Measurements from ENCODE around the gene KRT6B.

KRT6B gene

DNA sequence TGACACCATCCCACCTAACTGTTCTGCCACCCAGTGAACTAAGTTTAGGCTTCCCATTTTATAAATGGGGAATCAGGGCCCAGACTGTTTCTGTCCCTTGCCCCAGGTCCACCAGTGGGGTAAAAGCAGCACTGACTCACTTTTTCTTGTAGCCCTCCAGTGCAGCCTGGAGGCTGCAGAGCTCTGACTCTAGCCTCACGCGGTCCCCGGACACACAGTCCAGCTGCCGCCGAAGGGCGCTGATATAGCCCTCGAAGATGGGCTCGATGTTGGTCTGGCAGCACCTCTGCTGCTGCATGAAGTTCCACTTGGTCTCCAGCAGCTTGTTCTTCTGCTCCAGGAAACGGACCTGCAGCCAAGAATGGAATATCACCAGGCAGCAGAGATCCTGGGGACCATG lies 48.4 kb downstream of the KRT6B start:
- Histone ChIP-seq H3K27me3 (ENCODE audit: control insufficient read depth, insufficient read depth, low read length) (no peaks in the 10 kb centered on the region), H3K9ac (ENCODE audit: low read length) (no peak overlapping the region), H3K9me3 (ENCODE audit: control insufficient read depth, low read depth, low read length) (no peaks in the 10 kb centered on the region)

GRCh38 chr12:52402873-52403540 lies 48.9 kb downstream of the KRT6B start:
- Histone ChIP-seq H3K27me3 (ENCODE audit: control insufficient read depth, insufficient read depth, low read length) (no peaks in the 10 kb centered on the region), H3K36me3 (ENCODE audit: control insufficient read depth, low read depth, low read length) (no peaks in the 10 kb centered on the region), H3K9ac (ENCODE audit: low read length) (no peak overlapping the region), H3K9me3 (ENCODE audit: control insufficient read depth, low read depth, low read length) (no peaks in the 10 kb centered on the region), H3K27ac (ENCODE audit: low read length) (no peak overlapping the region), H3K4me3 (ENCODE audit: low read length) (no peak overlapping the region), H3K4me1 (ENCODE audit: control insufficient read depth, low read depth, low read length) (no peaks in the 10 kb centered on the region)

More for the DNA sequence above, 48.4 kb downstream of the KRT6B start:
- Histone ChIP-seq H3K4me1 (ENCODE audit: control insufficient read depth, low read depth, low read length) (no peaks in the 10 kb centered on the region), H3K27ac (ENCODE audit: low read length) (no peak overlapping the region), H3K4me3 (ENCODE audit: low read length) (no peak overlapping the region), H3K36me3 (ENCODE audit: control insufficient read depth, low read depth, low read length) (no peaks in the 10 kb centered on the region)

DNA sequence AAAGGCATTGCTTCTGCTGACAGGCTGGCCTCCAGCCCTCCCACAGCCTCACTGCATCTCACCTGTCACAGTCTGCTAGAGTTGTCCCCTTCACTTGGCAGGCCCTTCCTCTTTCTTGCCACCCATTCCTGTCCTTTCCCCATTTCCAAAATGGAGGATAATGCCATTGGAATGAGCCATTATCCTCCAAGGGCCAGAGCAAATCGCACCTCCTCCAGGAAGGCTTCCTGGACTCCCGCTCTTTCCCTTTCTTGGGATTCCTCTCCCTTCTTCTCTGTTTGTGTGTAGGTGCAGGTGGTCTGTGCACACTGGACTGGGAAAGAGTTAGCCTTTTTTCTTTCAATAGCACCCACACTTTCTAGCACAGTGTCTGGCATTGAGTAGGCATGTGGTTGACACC lies 49.6 kb downstream of the KRT6B start:
- Histone ChIP-seq H3K27me3 (ENCODE audit: control insufficient read depth, insufficient read depth, low read length) (no peaks in the 10 kb centered on the region), H3K4me1 (ENCODE audit: control insufficient read depth, low read depth, low read length) (no peaks in the 10 kb centered on the region), H3K36me3 (ENCODE audit: control insufficient read depth, low read depth, low read length) (no peaks in the 10 kb centered on the region), H3K9me3 (ENCODE audit: control insufficient read depth, low read depth, low read length) (no peaks in the 10 kb centered on the region), H3K9ac (ENCODE audit: low read length) (no peak overlapping the region), H3K27ac (ENCODE audit: low read length) (no peak overlapping the region), H3K4me3 (ENCODE audit: low read length) (no peak overlapping the region)

- Histone ChIP-seq H3K4me1 (ENCODE audit: control insufficient read depth, low read depth, low read length) (no peaks in the 10 kb centered on the region), H3K27ac (ENCODE audit: low read length) (no peak overlapping the region), H3K9ac (ENCODE audit: low read length) (no peak overlapping the region), H3K36me3 (ENCODE audit: control insufficient read depth, low read depth, low read length) (no peaks in the 10 kb centered on the region), H3K9me3 (ENCODE audit: control insufficient read depth, low read depth, low read length) (no peaks in the 10 kb centered on the region), H3K4me3 (ENCODE audit: low read length) (no peak overlapping the region), H3K27me3 (ENCODE audit: control insufficient read depth, insufficient read depth, low read length) (no peaks in the 10 kb centered on the region)
Measured at GRCh38 chr12:52401926-52402325, 50.0 kb downstream of the KRT6B start.

DNA sequence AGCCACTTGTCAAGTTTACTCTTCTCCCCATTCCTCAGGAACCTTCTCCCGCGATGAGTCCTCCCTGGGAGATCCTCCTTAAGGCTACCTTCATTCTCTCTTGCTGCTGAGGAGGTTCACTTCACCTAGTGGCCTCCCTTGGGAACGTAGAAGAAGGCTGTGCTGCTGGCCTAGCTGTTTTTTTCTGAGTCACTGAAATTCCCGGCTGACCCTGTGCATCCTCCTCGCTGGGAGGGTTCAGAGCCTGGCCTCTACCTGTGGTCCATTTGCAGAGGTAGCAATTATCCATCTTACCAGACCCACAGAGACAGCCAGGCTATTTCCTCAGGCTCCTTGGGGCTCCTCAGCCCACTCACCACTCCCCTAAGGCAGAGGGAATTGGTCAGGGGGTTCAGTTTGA lies 50.4 kb downstream of the KRT6B start:
- Histone ChIP-seq H3K27ac (ENCODE audit: low read length) (no peak overlapping the region), H3K4me3 (ENCODE audit: low read length) (no peak overlapping the region), H3K27me3 (ENCODE audit: control insufficient read depth, insufficient read depth, low read length) (no peaks in the 10 kb centered on the region), H3K4me1 (ENCODE audit: control insufficient read depth, low read depth, low read length) (no peaks in the 10 kb centered on the region), H3K36me3 (ENCODE audit: control insufficient read depth, low read depth, low read length) (no peaks in the 10 kb centered on the region), H3K9ac (ENCODE audit: low read length) (no peak overlapping the region), H3K9me3 (ENCODE audit: control insufficient read depth, low read depth, low read length) (no peaks in the 10 kb centered on the region)

DNA sequence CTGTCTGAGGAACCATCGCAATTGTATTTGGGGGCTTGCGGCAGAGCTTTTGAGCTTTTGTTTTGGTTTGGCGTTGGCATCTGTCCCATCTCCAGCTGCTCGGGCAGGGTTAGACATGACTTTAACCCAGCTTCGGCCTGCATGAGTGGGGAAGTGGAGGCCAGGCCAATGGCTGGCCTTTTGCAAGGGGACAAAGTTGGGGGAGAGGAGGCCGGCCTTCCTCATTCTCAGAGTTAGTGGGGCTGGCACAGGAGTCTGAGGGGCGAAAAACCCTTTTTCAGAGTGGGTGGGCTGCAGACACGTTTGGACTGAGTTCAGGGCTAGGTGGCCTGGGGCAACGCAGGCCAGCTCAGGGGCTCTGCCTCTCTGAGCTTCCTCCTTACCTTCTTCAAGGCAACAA lies 51.0 kb downstream of the KRT6B start:
- H3K9ac ChIP-seq (ENCODE audit: low read length), result no peak overlapping the region

GRCh38 chr12:52399756-52400155 lies 52.2 kb downstream of the KRT6B start:
- Histone ChIP-seq H3K9me3 (ENCODE audit: control insufficient read depth, low read depth, low read length) (no peaks in the 10 kb centered on the region), H3K27me3 (ENCODE audit: control insufficient read depth, insufficient read depth, low read length) (no peaks in the 10 kb centered on the region), H3K4me1 (ENCODE audit: control insufficient read depth, low read depth, low read length) (no peaks in the 10 kb centered on the region)

More for the DNA sequence above, 51.0 kb downstream of the KRT6B start:
- Histone ChIP-seq H3K36me3 (ENCODE audit: control insufficient read depth, low read depth, low read length) (no peaks in the 10 kb centered on the region), H3K27me3 (ENCODE audit: control insufficient read depth, insufficient read depth, low read length) (no peaks in the 10 kb centered on the region), H3K9me3 (ENCODE audit: control insufficient read depth, low read depth, low read length) (no peaks in the 10 kb centered on the region), H3K4me3 (ENCODE audit: low read length) (no peak overlapping the region), H3K27ac (ENCODE audit: low read length) (no peak overlapping the region), H3K4me1 (ENCODE audit: control insufficient read depth, low read depth, low read length) (no peaks in the 10 kb centered on the region)

DNA sequence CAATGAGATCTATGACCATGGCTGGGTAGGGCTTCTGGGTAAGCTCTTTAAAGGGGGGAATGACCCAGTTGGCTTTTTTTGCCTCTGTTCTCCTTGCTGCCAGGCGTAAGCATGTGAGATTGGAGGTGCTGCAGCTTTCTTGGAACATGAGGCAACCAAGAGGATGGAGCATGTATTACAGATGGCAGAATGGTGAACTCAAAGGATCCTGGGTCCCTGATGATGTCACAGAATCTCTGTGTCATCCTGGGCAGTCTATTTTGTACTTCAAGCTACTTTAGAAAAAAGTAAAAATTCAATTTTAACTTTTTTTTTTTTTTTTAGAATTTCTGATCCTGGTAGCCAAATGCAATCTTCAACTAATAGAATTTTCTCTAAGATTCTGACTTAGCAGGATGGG lies 53.8 kb downstream of the KRT6B start:
- no peaks in the 10 kb centered on the region for H3K4me1 ChIP-seq (ENCODE audit: control insufficient read depth, low read depth, low read length)

More at GRCh38 chr12:52399756-52400155, 52.2 kb downstream of the KRT6B start:
- no peaks in the 10 kb centered on the region for H3K36me3 ChIP-seq (ENCODE audit: control insufficient read depth, low read depth, low read length)
- H3K27ac ChIP-seq (ENCODE audit: low read length), result no peak overlapping the region
- H3K4me3 ChIP-seq (ENCODE audit: low read length), result no peak overlapping the region
- no peak overlapping the region for H3K9ac ChIP-seq (ENCODE audit: low read length)

GRCh38 chr12:52396656-52397055 lies 55.3 kb downstream of the KRT6B start:
- Histone ChIP-seq H3K36me3 (ENCODE audit: control insufficient read depth, low read depth, low read length) (no peaks in the 10 kb centered on the region), H3K27me3 (ENCODE audit: control insufficient read depth, insufficient read depth, low read length) (no peaks in the 10 kb centered on the region), H3K4me3 (ENCODE audit: low read length) (no peak overlapping the region), H3K9ac (ENCODE audit: low read length) (no peak overlapping the region), H3K27ac (ENCODE audit: low read length) (no peak overlapping the region), H3K9me3 (ENCODE audit: control insufficient read depth, low read depth, low read length) (no peaks in the 10 kb centered on the region), H3K4me1 (ENCODE audit: control insufficient read depth, low read depth, low read length) (no peaks in the 10 kb centered on the region)

More for the DNA sequence above, 53.8 kb downstream of the KRT6B start:
- Histone ChIP-seq H3K4me3 (ENCODE audit: low read length) (no peak overlapping the region), H3K27me3 (ENCODE audit: control insufficient read depth, insufficient read depth, low read length) (no peaks in the 10 kb centered on the region), H3K9me3 (ENCODE audit: control insufficient read depth, low read depth, low read length) (no peaks in the 10 kb centered on the region), H3K36me3 (ENCODE audit: control insufficient read depth, low read depth, low read length) (no peaks in the 10 kb centered on the region), H3K27ac (ENCODE audit: low read length) (no peak overlapping the region), H3K9ac (ENCODE audit: low read length) (no peak overlapping the region)

All from iPS-18a (cell line).